Spleen (tissue), 7 donors: ENCODE data around the gene ST6GALNAC5.

Experiments used
- POLR2A ChIP-seq, 3 donors: fragments of 450-650 bp; IDR thresholded peaks; one replicate each; pipeline ENCODE4 v1.5.1; 2017; ENCODE audit warnings: antibody characterized with exemption in 3 of 3, mild to moderate bottlenecking in 1 of 3
- TF ChIP-seq, protein P1 (sequence below), 11 experiments: fragments of 200-600 bp in 7 of 11; fragments of 450-650 bp in 4 of 11; sonication (generic) in 4 of 11; IDR thresholded peaks in 8 of 11; conservative IDR thresholded peaks in 3 of 11; 1 replicate in 7 of 11; 2 replicates in 4 of 11; pipeline versions ENCODE4 v1.4.0 to v1.8.0; 2016 to 2021; ENCODE audit warnings: antibody characterized with exemption in 11 of 11, inconsistent platforms in 4 of 11, mild to moderate bottlenecking in 1 of 11
- donor health status: DM: no; HTN: no; CAD: no; lungs with moderate emphysema.
- donor health status: DM: no; HTN: no; CAD: no.
- donor health status: DM: no; HTN: no; CAD: no.

DNA sequence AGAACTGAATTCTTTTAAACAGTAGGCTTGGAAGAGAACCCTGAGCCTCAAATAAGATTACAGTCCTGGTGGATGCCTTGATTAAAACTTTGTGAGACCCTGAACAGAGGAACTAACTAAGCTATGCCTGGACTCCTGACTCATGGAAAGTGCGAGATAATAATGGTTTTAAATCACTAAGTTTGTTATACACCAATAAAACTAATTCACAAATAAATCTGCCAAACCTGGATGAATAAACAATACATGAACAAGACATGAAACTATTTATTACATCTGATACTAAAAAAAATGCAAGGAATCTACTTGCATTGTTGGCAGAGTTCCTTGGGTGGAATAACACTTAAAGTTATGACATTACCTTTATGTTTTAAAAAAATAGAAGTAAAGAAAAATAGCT lies 233.6 kb downstream of the ST6GALNAC5 start:
- TF ChIP-seq POLR2A (IDR thresholded peaks at IDR 0.05) = no peak
- TF ChIP-seq, protein P1, sequence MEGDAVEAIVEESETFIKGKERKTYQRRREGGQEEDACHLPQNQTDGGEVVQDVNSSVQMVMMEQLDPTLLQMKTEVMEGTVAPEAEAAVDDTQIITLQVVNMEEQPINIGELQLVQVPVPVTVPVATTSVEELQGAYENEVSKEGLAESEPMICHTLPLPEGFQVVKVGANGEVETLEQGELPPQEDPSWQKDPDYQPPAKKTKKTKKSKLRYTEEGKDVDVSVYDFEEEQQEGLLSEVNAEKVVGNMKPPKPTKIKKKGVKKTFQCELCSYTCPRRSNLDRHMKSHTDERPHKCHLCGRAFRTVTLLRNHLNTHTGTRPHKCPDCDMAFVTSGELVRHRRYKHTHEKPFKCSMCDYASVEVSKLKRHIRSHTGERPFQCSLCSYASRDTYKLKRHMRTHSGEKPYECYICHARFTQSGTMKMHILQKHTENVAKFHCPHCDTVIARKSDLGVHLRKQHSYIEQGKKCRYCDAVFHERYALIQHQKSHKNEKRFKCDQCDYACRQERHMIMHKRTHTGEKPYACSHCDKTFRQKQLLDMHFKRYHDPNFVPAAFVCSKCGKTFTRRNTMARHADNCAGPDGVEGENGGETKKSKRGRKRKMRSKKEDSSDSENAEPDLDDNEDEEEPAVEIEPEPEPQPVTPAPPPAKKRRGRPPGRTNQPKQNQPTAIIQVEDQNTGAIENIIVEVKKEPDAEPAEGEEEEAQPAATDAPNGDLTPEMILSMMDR (IDR thresholded peaks at IDR 0.05 in 8 of 11, conservative IDR thresholded peaks at IDR 0.05 in 3 of 11) = no peak
